HG02973 (cell line): Measurements from ENCODE around the gene SHOC2.

Experiments used
- ATAC-seq: cut with Tn5 transposase; IDR thresholded peaks from one replicate; pipeline ENCODE4 v1.9.1; 2021; ENCODE audit warnings: moderate library complexity; ENCODE audit not compliant: unreplicated experiment

SHOC2 gene

DNA sequence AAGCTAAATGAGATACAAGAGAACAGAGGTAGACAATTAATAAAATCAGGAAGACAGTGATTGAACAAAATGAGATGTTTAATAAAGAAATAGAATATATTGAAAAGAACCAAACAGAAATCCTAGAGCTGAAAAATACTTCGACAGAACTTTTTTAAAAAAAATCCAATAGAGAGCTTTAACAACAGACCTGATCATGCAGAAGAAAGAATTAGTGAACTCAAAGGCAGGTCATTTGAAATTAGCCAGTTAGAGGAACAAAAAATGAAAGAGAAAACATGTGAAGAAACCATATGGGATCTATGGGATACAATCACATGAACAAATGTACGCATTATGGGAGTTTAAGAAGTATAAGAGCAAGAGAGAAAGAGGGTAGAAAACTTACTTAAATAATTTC, 120.1 kb downstream of the SHOC2 start:
- ATAC-seq, result no peak

DNA sequence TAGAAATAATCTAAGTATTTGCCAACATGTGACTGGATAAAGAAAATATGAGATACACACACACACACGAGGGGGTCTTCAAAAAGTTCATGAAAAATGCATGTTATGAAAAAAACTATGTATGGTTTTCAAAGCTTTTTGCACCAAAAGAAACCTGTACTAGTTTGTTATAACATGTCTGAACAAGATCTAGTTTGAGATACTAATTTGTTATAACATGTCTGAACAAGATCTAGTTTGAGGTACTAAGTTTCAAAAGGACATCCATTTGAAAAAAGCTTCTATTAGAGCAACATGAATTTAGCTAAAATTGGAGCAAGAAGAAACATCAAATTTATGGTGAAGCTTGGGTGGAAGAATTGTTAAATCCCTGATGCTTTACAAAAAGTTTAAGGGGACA, 137.6 kb downstream of the SHOC2 start:
- ATAC-seq, result no peak
